Measurements from ENCODE around the gene MPZL2. TPM values are rescaled to one million over a fixed set of nuclear protein-coding genes. Genes with fewer than 3 reads are reported as not detected.

The MPZL2 gene
- total and polyA plus RNA-seq, 9 donors, result 0.40 to 6.9 (median 0.88) TPM

DNA sequence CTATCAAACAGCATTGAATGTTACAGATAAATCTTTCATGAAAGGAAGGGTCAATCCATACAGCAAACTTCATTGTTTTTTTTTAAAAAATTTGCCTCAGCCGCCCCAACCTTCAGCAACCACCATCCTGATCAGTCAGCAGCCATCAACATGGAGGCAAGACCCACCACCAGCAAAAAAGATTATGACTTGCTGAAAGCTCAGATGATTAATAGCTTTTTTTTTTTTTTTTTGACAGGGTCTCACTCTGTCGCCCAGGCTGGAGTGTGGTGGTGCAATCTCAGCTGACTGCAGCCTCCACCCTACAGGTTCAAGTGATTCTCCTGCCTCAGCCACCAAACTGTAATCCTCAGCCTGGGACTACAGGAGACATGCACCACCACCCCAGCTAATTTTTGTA is 22.4 kb upstream of the MPZL2 start:
- no peaks in the 10 kb centered on the region for H3K36me3 ChIP-seq (ENCODE audit: control insufficient read depth, insufficient read depth, low read length)
- DNase-seq, result no peak
- WGBS (ENCODE audit: insufficient coverage), result no CpG with 5 or more reads among the region's 2 CpGs
- no peaks in the 10 kb centered on the region for H3K9me3 ChIP-seq (replicated peaks; ENCODE audit: control insufficient read depth, low read depth, low read length)
- no peak overlapping the region for H3K27ac ChIP-seq (ENCODE audit: low read length)
- no peaks in the 10 kb centered on the region for H3K4me1 ChIP-seq (ENCODE audit: control insufficient read depth, insufficient read depth, low read length)
- no peak overlapping the region for H3K4me3 ChIP-seq (ENCODE audit: low read length)
- H3K27me3 ChIP-seq (ENCODE audit: control insufficient read depth, insufficient read depth, low read length), result peaks cover 4% of the 10 kb centered on the region

DNA sequence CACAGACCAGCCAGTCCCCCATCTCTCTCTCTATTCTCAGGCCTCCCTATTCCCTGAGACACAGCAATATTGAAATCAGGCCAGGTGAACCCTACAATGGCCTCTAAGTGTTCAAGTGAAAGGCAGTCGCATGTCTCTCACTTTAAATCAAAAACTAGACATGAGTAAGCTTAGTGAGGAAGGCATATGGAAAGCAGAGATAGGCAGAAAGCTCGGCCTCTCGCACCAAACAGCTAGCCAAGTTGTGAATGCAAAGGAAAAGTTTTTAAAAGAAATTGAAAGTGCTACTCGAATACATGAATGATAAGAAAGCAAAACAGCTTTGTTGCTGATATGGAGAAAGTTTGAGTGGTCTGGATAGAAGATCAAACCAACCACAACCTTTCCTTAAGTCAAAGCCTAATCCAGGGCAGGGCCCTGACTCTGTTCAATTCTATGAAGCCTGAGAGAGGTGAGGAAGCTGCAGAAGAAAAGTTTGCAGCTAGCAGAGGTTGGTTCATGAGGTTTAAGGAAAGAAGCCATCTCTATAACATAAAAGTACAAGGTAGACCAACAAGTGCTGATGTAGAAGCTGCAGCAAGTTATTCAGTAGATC is 19.8 kb upstream of the MPZL2 start:
- WGBS (ENCODE audit: insufficient coverage), result 80% methylated on average over 3 of the region's 4 CpGs
- Histone ChIP-seq H3K27me3 (ENCODE audit: control insufficient read depth, insufficient read depth, low read length) (peaks cover 7% of the 10 kb centered on the region), H3K4me1 (ENCODE audit: control insufficient read depth, insufficient read depth, low read length) (no peaks in the 10 kb centered on the region), H3K36me3 (ENCODE audit: control insufficient read depth, insufficient read depth, low read length) (no peaks in the 10 kb centered on the region), H3K27ac (ENCODE audit: low read length) (no peak overlapping the region), H3K9me3 (replicated peaks; ENCODE audit: control insufficient read depth, low read depth, low read length) (no peaks in the 10 kb centered on the region), H3K4me3 (ENCODE audit: low read length) (no peak overlapping the region)
- DNase-seq, result no peak

DNA sequence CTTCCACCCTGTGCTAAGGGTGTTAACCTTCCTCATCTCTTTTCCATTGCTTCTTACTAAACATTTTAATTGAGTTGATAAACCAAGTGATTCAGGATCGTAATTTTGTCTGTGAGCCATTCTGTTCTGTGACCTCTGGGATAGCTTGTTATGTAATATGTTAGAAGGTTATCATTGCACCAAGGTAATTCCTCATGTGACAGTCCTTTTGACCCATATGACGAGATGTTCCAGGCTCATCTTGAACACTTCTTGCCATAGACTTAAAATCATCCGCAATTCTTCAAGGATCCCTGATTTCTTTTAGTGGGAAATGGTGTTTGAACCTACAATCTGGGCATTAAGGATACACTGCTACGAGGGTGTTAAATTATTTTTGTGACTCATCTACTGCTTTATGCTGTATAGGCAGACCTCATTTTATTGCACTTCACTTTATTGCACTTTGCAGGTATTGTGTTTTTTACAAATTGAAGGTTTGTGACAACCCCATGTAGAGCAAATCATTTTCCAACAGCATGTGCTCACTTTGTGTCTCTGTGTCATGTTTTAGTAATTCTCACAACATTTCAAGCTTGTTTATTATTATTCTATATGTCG is 19.0 kb upstream of the MPZL2 start:
- H3K9me3 ChIP-seq (replicated peaks; ENCODE audit: control insufficient read depth, low read depth, low read length), result no peaks in the 10 kb centered on the region
- no peaks in the 10 kb centered on the region for H3K4me1 ChIP-seq (ENCODE audit: control insufficient read depth, insufficient read depth, low read length)
- no peak overlapping the region for H3K4me3 ChIP-seq (ENCODE audit: low read length)
- WGBS (ENCODE audit: insufficient coverage), result no CpG with 5 or more reads among the region's 5 CpGs
- no peaks in the 10 kb centered on the region for H3K36me3 ChIP-seq (ENCODE audit: control insufficient read depth, insufficient read depth, low read length)
- peaks cover 7% of the 10 kb centered on the region for H3K27me3 ChIP-seq (ENCODE audit: control insufficient read depth, insufficient read depth, low read length)
- DNase-seq, result no peak
- H3K27ac ChIP-seq (ENCODE audit: low read length), result no peak overlapping the region

DNA sequence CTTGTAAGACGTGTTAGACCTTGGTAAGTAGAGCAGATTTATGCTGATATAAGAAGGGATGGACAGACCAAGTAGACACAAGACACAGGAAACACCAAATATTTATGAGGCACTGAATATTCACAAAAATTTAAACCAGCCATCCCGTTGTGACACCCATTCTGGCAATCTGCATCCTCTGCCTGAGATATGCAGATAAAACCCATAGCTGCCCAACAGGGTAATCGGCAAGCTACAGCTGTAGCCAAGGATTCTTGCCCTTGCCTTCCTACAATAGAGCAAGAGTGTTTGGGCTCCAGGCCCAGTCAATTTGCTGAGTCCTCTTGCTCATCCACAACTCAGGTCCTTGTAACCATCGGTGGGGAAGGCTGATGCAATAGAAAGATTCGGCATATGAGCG is 18.5 kb upstream of the MPZL2 start:
- DNase-seq, result no peak
- WGBS (ENCODE audit: insufficient coverage), result 82% methylated on average over 2 of the region's 6 CpGs
- Histone ChIP-seq H3K27ac (ENCODE audit: low read length) (no peak overlapping the region), H3K4me3 (ENCODE audit: low read length) (no peak overlapping the region), H3K27me3 (ENCODE audit: control insufficient read depth, insufficient read depth, low read length) (peaks cover 7% of the 10 kb centered on the region), H3K36me3 (ENCODE audit: control insufficient read depth, insufficient read depth, low read length) (no peaks in the 10 kb centered on the region), H3K9me3 (replicated peaks; ENCODE audit: control insufficient read depth, low read depth, low read length) (no peaks in the 10 kb centered on the region), H3K4me1 (ENCODE audit: control insufficient read depth, insufficient read depth, low read length) (no peaks in the 10 kb centered on the region)

DNA sequence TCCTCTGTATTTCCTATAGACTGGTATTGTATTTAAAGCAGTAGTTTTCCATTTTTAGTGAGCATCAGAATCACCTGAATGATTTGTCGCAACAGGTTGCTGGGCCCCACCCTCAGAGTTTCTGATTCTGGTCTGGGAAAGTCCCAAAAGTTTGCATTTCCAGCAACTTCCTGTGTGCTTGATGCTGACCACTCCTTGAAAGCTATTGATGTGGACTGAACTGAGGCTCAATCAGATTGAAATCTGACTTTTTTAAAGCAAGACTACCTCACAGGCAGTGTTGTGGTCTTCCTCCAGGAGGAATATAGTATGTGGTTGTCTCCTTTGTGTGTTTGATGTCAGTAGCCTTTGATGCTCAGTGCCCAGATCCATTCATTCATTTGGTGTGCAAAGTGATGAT is 17.2 kb upstream of the MPZL2 start:
- Histone ChIP-seq H3K9me3 (replicated peaks; ENCODE audit: control insufficient read depth, low read depth, low read length) (no peaks in the 10 kb centered on the region), H3K36me3 (ENCODE audit: control insufficient read depth, insufficient read depth, low read length) (no peaks in the 10 kb centered on the region), H3K4me3 (ENCODE audit: low read length) (no peak overlapping the region), H3K27ac (ENCODE audit: low read length) (no peak overlapping the region), H3K27me3 (ENCODE audit: control insufficient read depth, insufficient read depth, low read length) (peaks cover 9% of the 10 kb centered on the region), H3K4me1 (ENCODE audit: control insufficient read depth, insufficient read depth, low read length) (no peaks in the 10 kb centered on the region)
- DNase-seq, result no peak
- WGBS (ENCODE audit: insufficient coverage), result 100% methylated on average over 1 of the region's 1 CpG

DNA sequence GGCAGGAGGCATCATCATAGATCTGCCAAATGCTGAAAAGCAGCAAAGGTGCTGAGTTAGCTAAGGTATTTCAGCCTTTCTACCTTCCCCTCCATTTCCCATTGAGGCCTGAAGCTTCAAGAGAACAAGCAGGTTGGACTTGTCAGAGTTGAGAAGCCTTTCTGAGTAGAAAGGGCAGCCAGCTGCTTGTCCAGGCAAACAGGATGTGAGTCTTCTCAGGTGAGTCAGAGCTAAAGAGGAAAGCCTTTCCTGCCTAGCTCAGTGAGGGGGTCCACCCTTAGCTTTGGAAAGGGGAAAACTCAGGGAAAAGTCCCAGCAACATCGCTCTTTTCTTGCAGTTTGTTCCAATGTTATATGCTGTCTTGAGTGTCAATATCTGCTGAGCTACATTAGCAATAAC is 13.2 kb upstream of the MPZL2 start:
- Histone ChIP-seq H3K36me3 (ENCODE audit: control insufficient read depth, insufficient read depth, low read length) (no peaks in the 10 kb centered on the region), H3K27me3 (ENCODE audit: control insufficient read depth, insufficient read depth, low read length) (peaks cover 7% of the 10 kb centered on the region), H3K4me3 (ENCODE audit: low read length) (no peak overlapping the region), H3K4me1 (ENCODE audit: control insufficient read depth, insufficient read depth, low read length) (no peaks in the 10 kb centered on the region), H3K9me3 (replicated peaks; ENCODE audit: control insufficient read depth, low read depth, low read length) (no peaks in the 10 kb centered on the region), H3K27ac (ENCODE audit: low read length) (no peak overlapping the region)
- WGBS (ENCODE audit: insufficient coverage), result no CpG with 5 or more reads among the region's 1 CpG
- no peak for DNase-seq

DNA sequence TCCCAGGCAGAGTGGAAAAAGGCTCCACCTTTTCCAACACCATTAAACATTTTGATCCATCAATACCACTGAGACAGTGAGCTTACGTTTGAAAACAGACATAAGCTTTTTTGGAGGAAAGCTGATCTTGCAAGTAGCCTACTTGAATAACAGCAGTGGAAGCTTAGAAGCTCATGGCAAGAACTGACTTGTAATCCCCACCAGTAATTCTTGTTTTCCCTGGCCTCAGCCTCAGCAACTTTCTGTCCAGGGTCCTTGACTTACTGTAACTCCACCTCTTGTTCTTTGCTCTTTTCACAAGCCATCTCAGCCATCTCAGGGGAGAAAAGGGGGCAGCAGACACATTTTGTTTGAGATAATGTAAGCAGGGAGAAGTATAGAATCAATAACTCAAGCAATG is 12.3 kb upstream of the MPZL2 start:
- H3K36me3 ChIP-seq (ENCODE audit: control insufficient read depth, insufficient read depth, low read length), result no peaks in the 10 kb centered on the region
- H3K27ac ChIP-seq (ENCODE audit: low read length), result no peak overlapping the region
- no peak overlapping the region for H3K4me3 ChIP-seq (ENCODE audit: low read length)
- 60% methylated on average over 1 of the region's 1 CpG for WGBS (ENCODE audit: insufficient coverage)
- H3K9me3 ChIP-seq (replicated peaks; ENCODE audit: control insufficient read depth, low read depth, low read length), result no peaks in the 10 kb centered on the region
- no peak for DNase-seq
- no peaks in the 10 kb centered on the region for H3K4me1 ChIP-seq (ENCODE audit: control insufficient read depth, insufficient read depth, low read length)
- peaks cover 7% of the 10 kb centered on the region for H3K27me3 ChIP-seq (ENCODE audit: control insufficient read depth, insufficient read depth, low read length)

DNA sequence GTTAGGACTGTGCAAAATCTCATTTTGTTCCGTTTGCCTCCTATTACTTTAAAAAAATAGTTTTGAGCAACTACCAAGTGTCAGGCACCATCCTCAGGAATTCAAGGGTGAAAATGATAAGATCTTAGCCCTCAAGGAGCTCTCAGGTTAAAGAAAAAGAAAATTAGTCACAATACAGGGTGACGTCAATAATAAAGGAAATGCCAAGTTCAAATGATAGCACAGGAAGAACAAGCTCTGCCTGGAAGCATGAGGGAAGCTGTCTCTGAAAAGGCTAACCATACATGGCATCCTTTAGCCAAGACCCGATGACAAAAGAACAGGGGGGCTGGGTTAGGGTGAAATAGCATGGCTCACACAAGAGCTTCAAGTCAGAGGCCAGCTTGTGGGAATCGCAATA is 11.1 kb upstream of the MPZL2 start:
- H3K4me3 ChIP-seq (ENCODE audit: low read length), result no peak overlapping the region
- WGBS (ENCODE audit: insufficient coverage), result no CpG with 5 or more reads among the region's 4 CpGs
- no peak overlapping the region for H3K27ac ChIP-seq (ENCODE audit: low read length)
- H3K9me3 ChIP-seq (replicated peaks; ENCODE audit: control insufficient read depth, low read depth, low read length), result no peaks in the 10 kb centered on the region
- H3K36me3 ChIP-seq (ENCODE audit: control insufficient read depth, insufficient read depth, low read length), result no peaks in the 10 kb centered on the region
- peaks cover 4% of the 10 kb centered on the region for H3K27me3 ChIP-seq (ENCODE audit: control insufficient read depth, insufficient read depth, low read length)
- no peaks in the 10 kb centered on the region for H3K4me1 ChIP-seq (ENCODE audit: control insufficient read depth, insufficient read depth, low read length)
- no peak for DNase-seq

DNA sequence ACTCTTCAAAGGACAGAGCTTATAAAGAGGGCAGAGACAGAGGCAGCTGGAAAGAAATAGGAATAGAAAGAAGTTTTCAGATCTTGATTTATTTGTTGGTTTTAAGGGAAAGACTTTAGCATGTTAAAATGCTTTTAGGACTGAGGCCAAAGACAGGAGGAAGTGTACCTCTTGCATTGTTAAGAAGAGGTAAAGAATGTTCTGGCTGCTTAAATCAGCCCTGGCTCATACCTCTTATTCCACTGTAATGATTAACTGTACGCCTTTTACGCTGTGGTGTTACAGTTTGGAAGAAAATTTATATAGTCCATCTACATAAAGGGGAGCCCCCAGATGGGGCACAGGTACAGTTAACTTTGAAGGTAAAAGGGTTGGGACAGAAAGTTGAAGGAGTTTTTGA is 10.1 kb upstream of the MPZL2 start:
- Histone ChIP-seq H3K9me3 (replicated peaks; ENCODE audit: control insufficient read depth, low read depth, low read length) (no peaks in the 10 kb centered on the region), H3K4me3 (ENCODE audit: low read length) (no peak overlapping the region), H3K27ac (ENCODE audit: low read length) (no peak overlapping the region), H3K36me3 (ENCODE audit: control insufficient read depth, insufficient read depth, low read length) (no peaks in the 10 kb centered on the region), H3K4me1 (ENCODE audit: control insufficient read depth, insufficient read depth, low read length) (no peaks in the 10 kb centered on the region), H3K27me3 (ENCODE audit: control insufficient read depth, insufficient read depth, low read length) (peaks cover 10% of the 10 kb centered on the region)
- DNase-seq, result no peak
- WGBS (ENCODE audit: insufficient coverage), result no CpG with 5 or more reads among the region's 2 CpGs

DNA sequence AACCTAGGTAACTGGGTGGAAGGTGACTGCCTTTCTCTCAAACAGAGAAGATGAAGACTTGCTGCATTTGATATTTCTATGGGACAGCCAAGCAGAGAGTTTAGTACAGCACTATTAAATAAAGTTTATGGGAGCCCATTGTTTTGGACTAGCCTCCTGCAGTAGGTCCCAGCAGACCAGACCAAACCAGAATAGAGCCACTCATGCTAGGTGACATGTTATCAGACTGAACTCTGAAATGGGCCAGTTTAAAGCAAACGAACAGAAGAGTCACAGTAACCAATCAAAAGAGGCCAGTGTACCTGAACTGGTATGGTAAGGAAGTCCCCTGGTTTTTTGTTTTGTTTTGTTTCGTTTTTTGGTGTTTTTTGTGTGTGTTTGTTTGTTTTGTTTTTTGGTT is 7.9 kb upstream of the MPZL2 start:
- DNase-seq, result no peak
- Histone ChIP-seq H3K4me3 (ENCODE audit: low read length) (no peak overlapping the region), H3K4me1 (ENCODE audit: control insufficient read depth, insufficient read depth, low read length) (no peaks in the 10 kb centered on the region), H3K9me3 (replicated peaks; ENCODE audit: control insufficient read depth, low read depth, low read length) (no peaks in the 10 kb centered on the region), H3K27me3 (ENCODE audit: control insufficient read depth, insufficient read depth, low read length) (peaks cover 13% of the 10 kb centered on the region), H3K27ac (ENCODE audit: low read length) (no peak overlapping the region), H3K36me3 (ENCODE audit: control insufficient read depth, insufficient read depth, low read length) (no peaks in the 10 kb centered on the region)
- WGBS (ENCODE audit: insufficient coverage), result 40% methylated on average over 2 of the region's 2 CpGs

DNA sequence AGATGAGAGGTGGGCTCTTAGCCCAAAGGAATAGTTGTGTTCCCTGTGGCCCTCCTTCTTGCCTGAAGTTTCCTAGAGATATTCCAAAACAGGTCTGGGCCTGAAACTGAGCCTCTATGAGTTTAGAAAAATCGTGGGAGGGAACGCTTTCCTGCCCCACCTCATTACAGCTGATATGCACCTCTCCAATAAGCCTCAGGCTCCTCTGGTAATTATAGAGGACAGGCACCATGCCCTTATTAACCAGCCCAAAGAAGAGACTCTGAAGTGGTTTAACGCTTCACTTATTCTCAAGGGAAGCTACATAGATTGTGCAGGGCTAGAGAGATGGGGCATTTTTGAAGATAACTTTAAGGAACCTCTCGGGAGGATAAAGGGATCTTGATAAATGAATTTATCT is 3.4 kb upstream of the MPZL2 start:
- WGBS (ENCODE audit: insufficient coverage), result no CpG with 5 or more reads among the region's 4 CpGs
- H3K4me1 ChIP-seq (ENCODE audit: control insufficient read depth, insufficient read depth, low read length), result peaks cover 5% of the 10 kb centered on the region
- H3K9me3 ChIP-seq (replicated peaks; ENCODE audit: control insufficient read depth, low read depth, low read length), result no peaks in the 10 kb centered on the region
- DNase-seq, result no peak
- H3K4me3 ChIP-seq (ENCODE audit: low read length), result no peak overlapping the region
- no peak overlapping the region for H3K27ac ChIP-seq (ENCODE audit: low read length)
- H3K27me3 ChIP-seq (ENCODE audit: control insufficient read depth, insufficient read depth, low read length), result peaks cover 44% of the 10 kb centered on the region
- no peaks in the 10 kb centered on the region for H3K36me3 ChIP-seq (ENCODE audit: control insufficient read depth, insufficient read depth, low read length)
